Vagina (tissue), 2 donors: Measurements from ENCODE around the gene ZNF587B.

Source experiments
- CTCF ChIP-seq, 3 experiments: fragments of 450-650 bp in 2 of 3; fragments of 200-600 bp in 1 of 3; sonication (generic) in 1 of 3; IDR thresholded peaks; one replicate each; pipeline ENCODE4 v1.5.1; 2017 to 2019; ENCODE audit warnings: antibody characterized with exemption in 3 of 3, mild to moderate bottlenecking in 2 of 3, moderate library complexity in 2 of 3
- POLR2A ChIP-seq, 2 donors: fragments of 450-650 bp; IDR thresholded peaks; one replicate each; pipeline ENCODE4 v1.6.1; 2017; ENCODE audit warnings: antibody characterized with exemption in 2 of 2, mild to moderate bottlenecking in 2 of 2, moderate library complexity in 2 of 2
- POLR2AphosphoS5 ChIP-seq, 2 donors: sonication (generic); formaldehyde crosslinking; IDR thresholded peaks; one replicate each; pipeline ENCODE4 v1.9.0; 2017; ENCODE audit warnings: antibody characterized with exemption in 2 of 2, mild to moderate bottlenecking in 2 of 2, low read depth in 1 of 2; ENCODE audit not compliant: insufficient read depth in 1 of 2

- no peak for TF ChIP-seq CTCF (IDR thresholded peaks at IDR 0.05)
- no peak for TF ChIP-seq POLR2A (IDR thresholded peaks at IDR 0.05)
- TF ChIP-seq POLR2AphosphoS5 (IDR thresholded peaks at IDR 0.05; ENCODE audit: insufficient read depth in 1 of 2, low read depth in 1 of 2), result no peak
Measured at GRCh38 chr19:57867868-57868492, 37.9 kb downstream of the ZNF587B start.
